GM06990 (cell line): ENCODE data around the gene IRAK1.
A peak's percentile ranks its signal among the peaks of the same experiment; 100 is the strongest.

Source experiments
- DNase-seq: peaks from one replicate; pipeline ENCODE4 v3.0.0-alpha.2; 2011; ENCODE audit not compliant: insufficient read length; ENCODE audit errors: extremely low read depth
- H3K27me3 ChIP-seq: replicated peaks from 2 replicates; pipeline ENCODE4 v1.6.0; 2011; ENCODE audit warnings: low read length; ENCODE audit not compliant: control insufficient read depth, insufficient read depth
- H3K36me3 ChIP-seq: 2 replicates; pipeline ENCODE4 v1.5.1; 2011; ENCODE audit warnings: low read length; ENCODE audit not compliant: control insufficient read depth, insufficient read depth
- H3K4me3 ChIP-seq: replicated peaks from 2 replicates; pipeline ENCODE4 v1.5.1; 2011; ENCODE audit warnings: low read depth, mild to moderate bottlenecking, control low read depth, low read length
- CTCF ChIP-seq: IDR thresholded peaks from 2 replicates; pipeline ENCODE4 v1.5.1; 2011; ENCODE audit warnings: low read length, control low read depth, mild to moderate bottlenecking, inconsistent platforms; ENCODE audit not compliant: insufficient read depth, poor library complexity, severe bottlenecking

Gene IRAK1

GRCh38 chrX:154013614-154014360 lies 5.9 kb downstream of the IRAK1 start:
- Histone ChIP-seq H3K4me3 (no peak overlapping the region), H3K27me3 (no peaks in the 10 kb centered on the region), H3K36me3 (peaks cover 13% of the 10 kb centered on the region)
- peak; percentile 89 for TF ChIP-seq CTCF
- DNase-seq = no peak

- no peak for TF ChIP-seq CTCF
- no peak overlapping the region for H3K4me3 ChIP-seq
- DNase-seq = no peak
- peaks cover 13% of the 10 kb centered on the region for H3K36me3 ChIP-seq
- no peaks in the 10 kb centered on the region for H3K27me3 ChIP-seq
Measured at GRCh38 chrX:154013001-154013421, 6.7 kb downstream of the IRAK1 start.

- H3K4me3 ChIP-seq = no peak overlapping the region
- no peak for TF ChIP-seq CTCF
- no peaks in the 10 kb centered on the region for H3K27me3 ChIP-seq
- peaks cover 13% of the 10 kb centered on the region for H3K36me3 ChIP-seq
- DNase-seq = no peak
Measured at GRCh38 chrX:154012336-154012991, 7.2 kb downstream of the IRAK1 start.

- Histone ChIP-seq H3K36me3 (peaks cover 13% of the 10 kb centered on the region), H3K4me3 (no peak overlapping the region), H3K27me3 (no peaks in the 10 kb centered on the region)
- no peak for DNase-seq
- no peak for TF ChIP-seq CTCF
Measured at GRCh38 chrX:154011376-154012335, 8.0 kb downstream of the IRAK1 start.

GRCh38 chrX:154010330-154011087 lies 9.2 kb downstream of the IRAK1 start:
- H3K36me3 ChIP-seq = peaks cover 4% of the 10 kb centered on the region
- H3K4me3 ChIP-seq = no peak overlapping the region
- no peak for TF ChIP-seq CTCF
- DNase-seq = no peak
- H3K27me3 ChIP-seq = no peaks in the 10 kb centered on the region
